GM06990 (cell line): ENCODE results near the gene GPR137C.
A peak's percentile ranks its signal among the peaks of the same experiment; 100 is the strongest.

Experiments
- DNase-seq: peaks from one replicate; pipeline ENCODE4 v3.0.0-alpha.2; 2011; ENCODE audit not compliant: insufficient read length; ENCODE audit errors: extremely low read depth
- H3K27me3 ChIP-seq: replicated peaks from 2 replicates; pipeline ENCODE4 v1.6.0; 2011; ENCODE audit warnings: low read length; ENCODE audit not compliant: control insufficient read depth, insufficient read depth
- H3K36me3 ChIP-seq: 2 replicates; pipeline ENCODE4 v1.5.1; 2011; ENCODE audit warnings: low read length; ENCODE audit not compliant: control insufficient read depth, insufficient read depth
- H3K4me3 ChIP-seq: replicated peaks from 2 replicates; pipeline ENCODE4 v1.5.1; 2011; ENCODE audit warnings: low read depth, mild to moderate bottlenecking, control low read depth, low read length
- TF ChIP-seq, protein P1 (sequence below): IDR thresholded peaks from 2 replicates; pipeline ENCODE4 v1.5.1; 2011; ENCODE audit warnings: low read length, control low read depth, mild to moderate bottlenecking, inconsistent platforms; ENCODE audit not compliant: insufficient read depth, poor library complexity, severe bottlenecking

The GPR137C gene

GRCh38 chr14:52552063-52552988 is at the start of gene GPR137C, which contains the start of gene TXNDC16:
TSS of gene GPR137C (plus strand) at chr14:52552836. CDS start at chr14:52553148, 312 bp downstream.
TSS of gene TXNDC16 (minus strand) at chr14:52552505. CDS start at chr14:52543557, 8,948 bp downstream.
- TF ChIP-seq, protein P1, sequence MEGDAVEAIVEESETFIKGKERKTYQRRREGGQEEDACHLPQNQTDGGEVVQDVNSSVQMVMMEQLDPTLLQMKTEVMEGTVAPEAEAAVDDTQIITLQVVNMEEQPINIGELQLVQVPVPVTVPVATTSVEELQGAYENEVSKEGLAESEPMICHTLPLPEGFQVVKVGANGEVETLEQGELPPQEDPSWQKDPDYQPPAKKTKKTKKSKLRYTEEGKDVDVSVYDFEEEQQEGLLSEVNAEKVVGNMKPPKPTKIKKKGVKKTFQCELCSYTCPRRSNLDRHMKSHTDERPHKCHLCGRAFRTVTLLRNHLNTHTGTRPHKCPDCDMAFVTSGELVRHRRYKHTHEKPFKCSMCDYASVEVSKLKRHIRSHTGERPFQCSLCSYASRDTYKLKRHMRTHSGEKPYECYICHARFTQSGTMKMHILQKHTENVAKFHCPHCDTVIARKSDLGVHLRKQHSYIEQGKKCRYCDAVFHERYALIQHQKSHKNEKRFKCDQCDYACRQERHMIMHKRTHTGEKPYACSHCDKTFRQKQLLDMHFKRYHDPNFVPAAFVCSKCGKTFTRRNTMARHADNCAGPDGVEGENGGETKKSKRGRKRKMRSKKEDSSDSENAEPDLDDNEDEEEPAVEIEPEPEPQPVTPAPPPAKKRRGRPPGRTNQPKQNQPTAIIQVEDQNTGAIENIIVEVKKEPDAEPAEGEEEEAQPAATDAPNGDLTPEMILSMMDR, result no peak
- Histone ChIP-seq H3K27me3 (no peaks in the 10 kb centered on the region), H3K4me3 (peak within 1 kb of the TSS; percentile 86), H3K36me3 (no peaks in the 10 kb centered on the region)
- peak; percentile 98 for DNase-seq

DNA sequence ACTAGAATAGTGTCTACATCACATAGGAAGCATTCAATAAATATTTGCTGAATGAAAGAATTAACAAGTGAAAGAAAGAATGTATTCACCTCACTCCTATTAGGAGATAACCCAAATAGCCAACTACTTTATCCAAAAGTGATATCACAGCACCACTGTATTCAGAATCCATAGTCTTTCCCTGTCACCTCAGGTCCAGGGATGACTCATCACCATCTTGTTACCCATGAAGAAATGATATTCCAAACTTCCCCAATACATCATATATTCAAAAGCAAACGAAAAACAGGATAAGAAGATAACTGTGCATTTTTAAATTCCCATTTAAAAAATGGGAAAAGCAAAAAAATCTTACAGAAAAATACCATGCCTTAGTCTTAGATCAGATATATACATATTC is 39.4 kb upstream of the GPR137C start:
- Histone ChIP-seq H3K4me3 (no peak overlapping the region), H3K36me3 (no peaks in the 10 kb centered on the region), H3K27me3 (no peaks in the 10 kb centered on the region)
- TF ChIP-seq, protein P1, result no peak
- no peak for DNase-seq

- TF ChIP-seq, protein P1, result no peak
- Histone ChIP-seq H3K4me3 (no peak overlapping the region), H3K27me3 (no peaks in the 10 kb centered on the region), H3K36me3 (no peaks in the 10 kb centered on the region)
- DNase-seq, result no peak
Measured at GRCh38 chr14:52514046-52514811, 38.4 kb upstream of the GPR137C start.

GRCh38 chr14:52522033-52522432 is 30.6 kb upstream of the GPR137C start:
- TF ChIP-seq, protein P1, result no peak
- no peak overlapping the region for H3K4me3 ChIP-seq
- no peak for DNase-seq
- no peaks in the 10 kb centered on the region for H3K27me3 ChIP-seq
- no peaks in the 10 kb centered on the region for H3K36me3 ChIP-seq

DNA sequence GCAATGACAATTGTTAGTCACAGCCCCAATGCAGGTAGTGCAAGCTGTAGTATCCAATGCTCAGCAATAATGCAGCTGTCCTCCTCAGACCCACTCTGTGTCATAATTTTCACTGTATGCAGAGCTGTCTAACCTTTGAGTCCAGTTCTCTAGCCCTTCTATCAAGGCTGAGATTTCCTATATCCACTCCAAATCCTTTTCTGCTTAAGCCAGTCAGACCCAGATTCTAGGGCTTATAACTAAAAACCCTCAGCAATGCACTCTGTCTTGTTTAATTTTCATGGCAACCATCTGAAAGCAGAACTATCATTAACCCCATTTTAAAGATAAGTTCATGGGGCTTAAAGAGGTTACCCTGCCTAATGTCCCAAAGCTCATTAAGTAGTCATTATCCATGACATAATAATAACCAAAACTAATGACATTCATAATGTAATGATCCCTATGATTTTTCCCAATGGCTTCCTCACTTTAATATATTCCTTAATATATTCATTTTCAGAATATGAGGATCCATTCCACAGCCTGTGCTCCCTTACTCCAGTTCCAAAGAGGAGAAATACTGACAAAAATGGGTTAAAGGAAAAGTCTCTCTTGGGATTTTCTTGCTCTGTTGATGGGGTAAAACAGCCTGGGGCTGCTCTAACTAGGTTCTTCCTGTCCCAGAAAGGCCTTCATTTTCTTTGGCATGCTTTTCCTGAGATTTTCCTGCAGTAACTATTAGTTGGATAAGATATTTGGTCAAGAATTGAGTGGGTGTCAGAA is 29.9 kb upstream of the GPR137C start:
- TF ChIP-seq, protein P1, result no peak
- no peaks in the 10 kb centered on the region for H3K36me3 ChIP-seq
- DNase-seq, result no peak
- H3K4me3 ChIP-seq, result no peak overlapping the region
- H3K27me3 ChIP-seq, result no peaks in the 10 kb centered on the region
